DND-41 (cell line): ENCODE measurements around the gene EGFL8.

ENCODE experiments used
- ATAC-seq: fragments of 200-7000 bp; cut with Tn5 transposase; 3 replicates; pipeline ENCODE4 v1.9.1; 2021; ENCODE audit warnings: low read depth; ENCODE audit not compliant: insufficient read depth
- DNase-seq: peaks from one replicate; pipeline ENCODE4 v3.0.0-alpha.2; 2020
- H2AFZ ChIP-seq: 2 replicates; pipeline ENCODE4 v1.6.0; 2012; ENCODE audit warnings: low read depth, low read length
- H3K27ac ChIP-seq: 2 replicates; pipeline ENCODE4 v1.5.1; 2012; ENCODE audit warnings: low read length, inconsistent platforms
- H3K27me3 ChIP-seq: fragments of 200-600 bp; sonication (generic); 2 replicates; pipeline ENCODE4 v1.6.0; 2012; ENCODE audit warnings: low read length, mild to moderate bottlenecking, inconsistent platforms; ENCODE audit not compliant: insufficient read depth, poor library complexity
- H3K36me3 ChIP-seq: 2 replicates; pipeline ENCODE4 v1.5.1; 2012; ENCODE audit warnings: low read length, inconsistent platforms; ENCODE audit not compliant: insufficient read depth
- H3K4me1 ChIP-seq: 2 replicates; pipeline ENCODE4 v1.5.1; 2012; ENCODE audit warnings: mild to moderate bottlenecking, low read length; ENCODE audit not compliant: insufficient read depth
- H3K4me2 ChIP-seq: 2 replicates; pipeline ENCODE4 v1.6.0; 2012; ENCODE audit warnings: mild to moderate bottlenecking, moderate library complexity, low read length, inconsistent platforms; ENCODE audit not compliant: insufficient read depth
- H3K4me3 ChIP-seq, 2 experiments: fragments of 200-600 bp in 1 of 2; shearing (Covaris generic) in 1 of 2; 2 replicates each; pipeline ENCODE4 v1.5.1; 2012 to 2016; ENCODE audit warnings: inconsistent platforms in 2 of 2, low read length in 2 of 2, mild to moderate bottlenecking in 2 of 2, low read depth in 1 of 2, moderate library complexity in 1 of 2
- H3K79me2 ChIP-seq: 2 replicates; pipeline ENCODE4 v1.6.0; 2012; ENCODE audit warnings: low read length, inconsistent platforms; ENCODE audit not compliant: insufficient read depth
- H3K9ac ChIP-seq: 2 replicates; pipeline ENCODE4 v1.6.0; 2012; ENCODE audit warnings: low read depth, mild to moderate bottlenecking, inconsistent platforms, low read length, moderate library complexity
- H3K9me3 ChIP-seq: 2 replicates; pipeline ENCODE4 v1.5.1; 2012; ENCODE audit warnings: low read length, moderate library complexity, mild to moderate bottlenecking, inconsistent platforms; ENCODE audit not compliant: insufficient read depth, severe bottlenecking
- H4K20me1 ChIP-seq: 2 replicates; pipeline ENCODE4 v1.6.0; 2012; ENCODE audit warnings: low read length; ENCODE audit not compliant: insufficient read depth
- CTCF ChIP-seq: IDR thresholded peaks from 2 replicates; pipeline ENCODE4 v1.5.1; 2012; ENCODE audit warnings: borderline replicate concordance, low read length, moderate library complexity, mild to moderate bottlenecking; ENCODE audit not compliant: poor library complexity, severe bottlenecking; ENCODE audit errors: extremely low read depth
- EZH2 ChIP-seq: IDR thresholded peaks from 3 replicates; pipeline ENCODE4 v1.6.1; 2012; ENCODE audit warnings: borderline replicate concordance, low read depth, mild to moderate bottlenecking, moderate library complexity, low read length, inconsistent platforms; ENCODE audit not compliant: severe bottlenecking

The EGFL8 gene

GRCh38 chr6:32151863-32152768 lies 12.3 kb upstream of the EGFL8 start, which contains the start of gene PRRT1:
TSS of gene PRRT1 (minus strand) at chr6:32151939. CDS start at chr6:32151827, 112 bp downstream.
- Histone ChIP-seq H3K9ac (peak within 1 kb of the TSS; percentile 71; the same call in 1 of the 2 replicates), H3K4me1 (peaks cover 25% of the 10 kb centered on the region), H3K36me3 (peaks cover 18% of the 10 kb centered on the region), H3K4me2 (peak within 1 kb of the TSS; percentile 70; the same call in 1 of the 2 replicates), H3K27ac (no peak within 1 kb of the TSS), H2AFZ (no peak within 1 kb of the TSS), H3K4me3 (no peak within 1 kb of the TSS), H3K27me3 (no peaks in the 10 kb centered on the region), H4K20me1 (peaks cover 9% of the 10 kb centered on the region; the same call in 1 of the 2 replicates), H3K9me3 (no peaks in the 10 kb centered on the region), H3K79me2 (peaks cover 23% of the 10 kb centered on the region)
- no peak for DNase-seq
- ATAC-seq: no peak
- TF ChIP-seq CTCF (no peak), EZH2 (no peak)

GRCh38 chr6:32152769-32153563 lies 11.4 kb upstream of the EGFL8 start:
- Histone ChIP-seq H3K79me2 (peaks cover 23% of the 10 kb centered on the region), H3K9ac (peak overlapping the region; percentile 71), H3K4me1 (peaks cover 25% of the 10 kb centered on the region), H3K27me3 (no peaks in the 10 kb centered on the region), H2AFZ (peak overlapping the region; percentile 96), H3K9me3 (no peaks in the 10 kb centered on the region), H4K20me1 (peaks cover 9% of the 10 kb centered on the region; the same call in 1 of the 2 replicates), H3K36me3 (peaks cover 27% of the 10 kb centered on the region), H3K4me3 (peak overlapping the region; percentile 61 to 77; a peak in 3 of 4 replicates), H3K27ac (peak overlapping the region; percentile 83), H3K4me2 (peak overlapping the region; percentile 70)
- no peak for DNase-seq
- TF ChIP-seq EZH2: no peak
- TF ChIP-seq CTCF: no peak
- peak; percentile 32 for ATAC-seq

GRCh38 chr6:32153564-32154513 lies 10.6 kb upstream of the EGFL8 start, which contains the start of gene PPT2:
TSS of gene PPT2 (plus strand) at chr6:32154141. CDS start at chr6:32154595, 454 bp downstream.
- Histone ChIP-seq H3K4me3 (peak within 1 kb of the TSS; percentile 61 to 77), H3K27ac (peak within 1 kb of the TSS; percentile 83), H3K79me2 (peaks cover 23% of the 10 kb centered on the region), H4K20me1 (peaks cover 9% of the 10 kb centered on the region; the same call in 1 of the 2 replicates), H3K9me3 (no peaks in the 10 kb centered on the region), H3K27me3 (no peaks in the 10 kb centered on the region), H3K36me3 (peaks cover 35% of the 10 kb centered on the region), H2AFZ (peak within 1 kb of the TSS; percentile 96), H3K9ac (peak within 1 kb of the TSS; percentile 71), H3K4me2 (peak within 1 kb of the TSS; percentile 70), H3K4me1 (peaks cover 25% of the 10 kb centered on the region)
- DNase-seq (peak; percentile 93), ATAC-seq (peak; percentile 86)
- TF ChIP-seq CTCF (peak; percentile 27), EZH2 (no peak)
